K562 (cell line): ENCODE data around the gene DBH.

Experiments
- CHD2 ChIP-seq: IDR thresholded peaks from 2 replicates; pipeline ENCODE4 v1.6.1; 2011; ENCODE audit warnings: low read depth, low read length
- EZH2 ChIP-seq: IDR thresholded peaks from 2 replicates; pipeline ENCODE4 v1.6.1; 2012; ENCODE audit warnings: low read depth, mild to moderate bottlenecking, inconsistent platforms, low read length, borderline replicate concordance
- HNRNPH1 ChIP-seq: fragments of 200-400 bp; formaldehyde crosslinking; optimal IDR thresholded peaks from 2 replicates; pipeline ENCODE3; 2017; ENCODE audit warnings: low read depth, mild to moderate bottlenecking, low read length, moderate library complexity
- IFI16 ChIP-seq: fragments of 250-450 bp; sonication (Bioruptor Pico); IDR thresholded peaks from 2 replicates; pipeline ENCODE4 v2.1.2; 2022; ENCODE audit warnings: mild to moderate bottlenecking, inconsistent platforms
- MEF2D ChIP-seq: conservative IDR thresholded peaks from 2 replicates; pipeline ENCODE4 v1.6.1; 2016; ENCODE audit warnings: low read depth, missing genetic modification characterization, missing compliant biosample characterization
- MYNN ChIP-seq, 2 experiments: sonication (generic); formaldehyde crosslinking in 1 of 2; IDR thresholded peaks; 2 replicates each; pipeline versions ENCODE4 v1.5.0 to v1.6.1; 2016 to 2020; ENCODE audit warnings: antibody characterized with exemption in 1 of 2, missing genetic modification reagents in 1 of 2
- NFIC ChIP-seq: fragments of 450-650 bp; IDR thresholded peaks from 2 replicates; pipeline ENCODE4 v1.6.1; 2017; ENCODE audit warnings: mild to moderate bottlenecking, inconsistent platforms
- POU5F1 ChIP-seq: fragments of 150-350 bp; IDR thresholded peaks from 2 replicates; pipeline ENCODE4 v1.6.1; 2014; ENCODE audit warnings: borderline replicate concordance, low read length, low read depth, mild to moderate bottlenecking; ENCODE audit not compliant: partially characterized antibody
- RBM17 ChIP-seq: fragments of 200-400 bp; formaldehyde crosslinking; IDR thresholded peaks from 2 replicates; pipeline ENCODE4 v1.6.1; 2017; ENCODE audit warnings: low read depth, mild to moderate bottlenecking, low read length, borderline replicate concordance
- TF ChIP-seq, protein P1 (sequence below): fragments of 450-650 bp; conservative IDR thresholded peaks from 2 replicates; pipeline ENCODE4 v1.6.1; 2016; ENCODE audit warnings: missing genetic modification characterization, low read depth, mild to moderate bottlenecking, control low read depth, missing compliant biosample characterization

DNA sequence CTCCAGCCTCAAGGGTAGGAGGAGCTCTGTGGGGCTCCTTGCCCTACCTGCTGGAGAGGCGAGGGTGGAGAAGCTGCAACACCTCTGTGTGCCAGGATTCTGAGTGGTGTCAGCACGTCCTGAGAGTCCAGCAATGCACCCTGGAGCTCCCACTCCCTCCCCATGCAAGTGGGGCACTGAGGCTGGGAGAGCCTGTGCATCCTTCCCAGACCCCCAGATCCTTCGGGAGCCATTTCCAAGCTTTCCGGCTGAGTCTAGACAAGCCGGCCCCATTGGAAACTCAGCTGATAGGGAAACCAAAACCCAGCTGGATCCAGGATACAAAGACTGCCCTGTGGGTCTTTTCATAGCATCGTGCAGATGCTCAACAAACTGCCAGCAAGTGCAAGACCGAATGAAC lies 28.8 kb upstream of the DBH start:
- TF ChIP-seq IFI16 (CRISPR knock-in tag) = no peak
- TF ChIP-seq MEF2D (tag) = no peak
- no peak for TF ChIP-seq POU5F1
- no peak for TF ChIP-seq NFIC
- no peak for TF ChIP-seq EZH2
- TF ChIP-seq HNRNPH1 = no peak
- no peak for TF ChIP-seq RBM17
- TF ChIP-seq, protein P1, sequence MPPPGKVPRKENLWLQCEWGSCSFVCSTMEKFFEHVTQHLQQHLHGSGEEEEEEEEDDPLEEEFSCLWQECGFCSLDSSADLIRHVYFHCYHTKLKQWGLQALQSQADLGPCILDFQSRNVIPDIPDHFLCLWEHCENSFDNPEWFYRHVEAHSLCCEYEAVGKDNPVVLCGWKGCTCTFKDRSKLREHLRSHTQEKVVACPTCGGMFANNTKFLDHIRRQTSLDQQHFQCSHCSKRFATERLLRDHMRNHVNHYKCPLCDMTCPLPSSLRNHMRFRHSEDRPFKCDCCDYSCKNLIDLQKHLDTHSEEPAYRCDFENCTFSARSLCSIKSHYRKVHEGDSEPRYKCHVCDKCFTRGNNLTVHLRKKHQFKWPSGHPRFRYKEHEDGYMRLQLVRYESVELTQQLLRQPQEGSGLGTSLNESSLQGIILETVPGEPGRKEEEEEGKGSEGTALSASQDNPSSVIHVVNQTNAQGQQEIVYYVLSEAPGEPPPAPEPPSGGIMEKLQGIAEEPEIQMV = no peak
- TF ChIP-seq MYNN (IDR thresholded peaks at IDR 0.05) = no peak
- no peak for TF ChIP-seq MYNN (CRISPR knock-in tag; IDR thresholded peaks at IDR 0.05)
- TF ChIP-seq CHD2 = no peak
